Tibial nerve (tissue), 4 donors: Measurements from ENCODE around the gene BCDIN3D. TPM values are rescaled to one million over a fixed set of nuclear protein-coding genes. Genes with fewer than 3 reads are reported as not detected.
"Not testable (repeated sequence)": the region's sequence is repeated elsewhere in the genome, so short reads cannot be mapped to it uniquely, and the experiment has no call there.

Experiments used
- DNase-seq, 2 donors: peaks; one replicate each; pipeline ENCODE4 v3.0.0-alpha.2; 2019; ENCODE audit warnings: low spot score in 2 of 2
- H3K27ac ChIP-seq, 4 donors: fragments of 200-600 bp; sonication (generic) in 3 of 4; one replicate each; pipeline ENCODE4 v1.5.1; 2017 to 2019; ENCODE audit warnings: mild to moderate bottlenecking in 1 of 4
- H3K27me3 ChIP-seq, 2 donors: fragments of 200-600 bp; sonication (generic) in 1 of 2; one replicate each; pipeline versions ENCODE4 v1.5.1 to v1.6.0; 2017 to 2019
- H3K36me3 ChIP-seq, 3 donors: fragments of 200-600 bp; sonication (generic); one replicate each; pipeline ENCODE4 v1.5.1; 2018 to 2019
- H3K4me1 ChIP-seq, 4 donors: fragments of 200-600 bp; sonication (generic) in 3 of 4; one replicate each; pipeline ENCODE4 v1.5.1; 2017 to 2019
- H3K4me3 ChIP-seq, 4 donors: fragments of 200-600 bp; sonication (generic) in 3 of 4; one replicate each; pipeline ENCODE4 v1.5.1; 2017 to 2019; ENCODE audit warnings: mild to moderate bottlenecking in 1 of 4, moderate library complexity in 1 of 4
- H3K9me3 ChIP-seq, 4 donors: fragments of 200-600 bp; sonication (generic) in 3 of 4; one replicate each; pipeline ENCODE4 v1.5.1; 2017 to 2019
- EP300 ChIP-seq, 2 donors: sonication (generic); formaldehyde crosslinking; IDR thresholded peaks; one replicate each; pipeline ENCODE4 v1.6.1; 2017; ENCODE audit warnings: antibody characterized with exemption in 2 of 2, mild to moderate bottlenecking in 1 of 2
- POLR2A ChIP-seq, 2 donors: fragments of 450-650 bp; IDR thresholded peaks; one replicate each; pipeline ENCODE4 v1.6.1; 2017; ENCODE audit warnings: antibody characterized with exemption in 2 of 2, mild to moderate bottlenecking in 2 of 2, moderate library complexity in 2 of 2
- WGBS, 2 donors: methylation state at CpG; one replicate each; pipeline ENCODE4 v1.1.5; 2018; 5-methylcytosine and 5-hydroxymethylcytosine counted together
- total RNA-seq, 4 donors: library from RNA; depleted of rRNA; stranded (reverse); fragments of >200 nt; gene quantifications; one replicate each; pipeline ENCODE4 v1.1.0, GENCODE V29; 2016
- TF ChIP-seq, protein P1 (sequence below), 5 experiments: fragments of 200-600 bp in 3 of 5; fragments of 450-650 bp in 2 of 5; sonication (generic) in 3 of 5; IDR thresholded peaks; one replicate each; pipeline ENCODE4 v1.5.1; 2016 to 2019; ENCODE audit warnings: antibody characterized with exemption in 5 of 5, mild to moderate bottlenecking in 3 of 5, moderate library complexity in 2 of 5

Gene BCDIN3D
- total RNA-seq, 4 donors from 2014 or later = 1.2 to 4.2 (median 2.5) TPM

DNA sequence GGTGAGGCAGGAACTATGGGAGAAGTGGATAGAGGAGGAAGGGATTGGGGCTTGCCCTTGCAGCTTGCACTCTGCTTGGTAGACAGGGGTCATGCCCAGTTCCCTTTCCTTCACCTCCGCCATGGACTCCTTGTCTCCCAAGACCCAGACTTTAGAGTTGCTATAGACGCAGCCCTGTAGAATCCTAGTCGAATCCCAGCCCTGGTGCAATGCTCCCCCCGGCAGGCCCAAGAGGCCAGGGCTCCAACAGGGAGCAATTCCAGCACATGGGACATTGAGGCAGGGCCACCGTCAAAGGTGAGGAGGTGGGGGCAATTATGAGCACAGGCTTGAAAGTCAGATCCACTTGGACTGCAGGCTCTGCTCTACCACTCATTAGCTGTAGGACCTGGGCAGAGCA, 29.5 kb upstream of the BCDIN3D start:
- no peaks in the 10 kb centered on the region for H3K27me3 ChIP-seq
- H3K36me3 ChIP-seq = no peaks in the 10 kb centered on the region
- peaks cover 0 to 48% (median 14%) of the 10 kb centered on the region in 4 donors for H3K4me1 ChIP-seq
- peak overlapping the region in 2 of 4 donors; percentile 5 to 78 for H3K27ac ChIP-seq
- H3K9me3 ChIP-seq = no peaks in the 10 kb centered on the region
- no peak overlapping the region for H3K4me3 ChIP-seq
- no peak for DNase-seq
- WGBS, 2 donors = 89 to 95% methylated on average over 5 of the region's 5 CpGs
- TF ChIP-seq, protein P1, sequence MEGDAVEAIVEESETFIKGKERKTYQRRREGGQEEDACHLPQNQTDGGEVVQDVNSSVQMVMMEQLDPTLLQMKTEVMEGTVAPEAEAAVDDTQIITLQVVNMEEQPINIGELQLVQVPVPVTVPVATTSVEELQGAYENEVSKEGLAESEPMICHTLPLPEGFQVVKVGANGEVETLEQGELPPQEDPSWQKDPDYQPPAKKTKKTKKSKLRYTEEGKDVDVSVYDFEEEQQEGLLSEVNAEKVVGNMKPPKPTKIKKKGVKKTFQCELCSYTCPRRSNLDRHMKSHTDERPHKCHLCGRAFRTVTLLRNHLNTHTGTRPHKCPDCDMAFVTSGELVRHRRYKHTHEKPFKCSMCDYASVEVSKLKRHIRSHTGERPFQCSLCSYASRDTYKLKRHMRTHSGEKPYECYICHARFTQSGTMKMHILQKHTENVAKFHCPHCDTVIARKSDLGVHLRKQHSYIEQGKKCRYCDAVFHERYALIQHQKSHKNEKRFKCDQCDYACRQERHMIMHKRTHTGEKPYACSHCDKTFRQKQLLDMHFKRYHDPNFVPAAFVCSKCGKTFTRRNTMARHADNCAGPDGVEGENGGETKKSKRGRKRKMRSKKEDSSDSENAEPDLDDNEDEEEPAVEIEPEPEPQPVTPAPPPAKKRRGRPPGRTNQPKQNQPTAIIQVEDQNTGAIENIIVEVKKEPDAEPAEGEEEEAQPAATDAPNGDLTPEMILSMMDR (IDR thresholded peaks at IDR 0.05) = no peak
- TF ChIP-seq EP300 (IDR thresholded peaks at IDR 0.05) (no peak), POLR2A (IDR thresholded peaks at IDR 0.05) (no peak)

DNA sequence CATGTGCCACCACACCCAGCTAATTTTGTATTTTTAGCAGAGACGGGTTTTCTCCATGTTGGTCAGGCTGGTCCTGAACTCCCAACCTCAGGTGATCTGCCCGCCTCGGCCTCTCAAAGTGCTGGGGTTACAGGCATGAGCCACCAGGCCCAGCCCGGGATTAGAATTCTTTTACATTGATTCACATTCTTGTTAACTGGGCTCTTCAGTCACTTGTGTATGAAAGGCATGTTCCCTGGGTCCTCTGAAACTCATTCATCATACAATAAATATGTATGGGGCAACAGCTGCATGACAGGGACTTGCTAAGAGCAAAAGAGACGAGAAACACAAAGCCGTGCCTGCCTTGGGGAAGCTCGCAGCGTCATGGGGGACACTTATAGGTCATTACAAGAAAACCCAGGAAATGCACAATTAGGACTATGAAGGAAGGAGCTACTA, 28.9 kb upstream of the BCDIN3D start:
- H3K4me1 ChIP-seq = peaks cover 0 to 54% (median 17%) of the 10 kb centered on the region in 4 donors
- DNase-seq, H3K9me3 ChIP-seq, H3K4me3 ChIP-seq, H3K27me3 ChIP-seq, H3K36me3 ChIP-seq: not testable (repeated sequence)
- WGBS, 2 donors = 87 to 88% methylated on average over 8 of the region's 8 CpGs
- peak overlapping the region in 2 of 4 donors; percentile 5 to 78 for H3K27ac ChIP-seq

DNA sequence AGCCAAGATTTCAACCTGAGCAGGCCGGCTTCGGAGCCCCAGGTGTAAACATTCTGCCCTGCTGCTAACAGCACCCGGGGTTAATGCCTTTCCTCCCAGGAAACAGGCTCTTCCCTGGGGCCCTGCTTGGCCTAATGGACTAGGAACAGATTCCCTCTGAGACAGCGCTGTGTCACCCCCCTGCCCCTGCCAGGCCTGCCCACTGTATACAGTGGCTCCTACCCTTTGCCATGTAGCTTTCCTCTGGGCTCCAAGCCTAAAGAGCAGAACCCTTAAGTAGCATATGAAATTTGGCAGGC, 28.3 kb upstream of the BCDIN3D start:
- no peak for DNase-seq
- H3K27ac ChIP-seq = peak overlapping the region in 1 of 4 donors; percentile 78

DNA sequence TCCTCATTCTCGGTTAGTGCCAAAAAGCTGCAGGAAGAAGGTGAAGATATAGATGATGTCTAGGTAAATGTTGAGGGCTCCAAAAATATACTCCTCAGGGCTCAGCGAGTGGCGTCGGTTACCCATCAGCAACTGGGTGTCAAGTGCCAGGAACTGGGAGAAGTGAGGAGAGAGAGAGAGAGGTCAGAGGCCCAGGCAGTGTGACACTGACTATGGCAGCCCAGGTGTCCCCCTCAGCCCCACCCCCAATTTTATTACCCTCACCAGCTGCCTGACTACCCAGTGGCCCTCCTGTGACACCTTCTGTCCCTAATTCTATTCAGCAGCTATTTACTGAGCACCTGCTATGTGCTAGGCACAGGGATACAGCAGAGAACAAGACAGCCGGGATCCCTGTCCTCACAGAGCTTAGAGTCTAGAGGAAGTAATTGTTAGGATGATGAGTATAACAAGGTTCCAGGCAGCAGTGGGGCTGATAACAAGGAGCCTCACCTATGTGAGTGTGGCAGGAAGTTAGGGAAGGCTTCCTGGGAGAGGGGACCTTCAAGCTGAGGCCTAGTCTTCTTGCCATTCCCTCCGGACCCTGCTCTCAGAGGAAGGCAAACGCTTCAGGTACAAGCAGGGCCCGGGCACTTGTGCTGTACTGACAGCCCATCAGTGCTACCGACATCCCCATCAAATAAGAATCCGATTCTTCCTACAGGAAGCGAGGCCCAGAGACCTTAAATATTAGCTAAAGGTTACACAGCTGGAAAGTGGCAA, 27.8 kb upstream of the BCDIN3D start:
- H3K4me1 ChIP-seq = peaks cover 0 to 54% (median 17%) of the 10 kb centered on the region in 4 donors
- peak overlapping the region in 1 of 4 donors; percentile 78 for H3K27ac ChIP-seq
- no peaks in the 10 kb centered on the region for H3K36me3 ChIP-seq
- 95 to 98% methylated on average over 11 of the region's 11 CpGs for WGBS, 2 donors
- TF ChIP-seq, protein P1 (IDR thresholded peaks at IDR 0.05) = no peak
- TF ChIP-seq POLR2A (IDR thresholded peaks at IDR 0.05) (no peak), EP300 (IDR thresholded peaks at IDR 0.05) (no peak)
- DNase-seq = no peak
- H3K27me3 ChIP-seq = no peaks in the 10 kb centered on the region
- H3K4me3 ChIP-seq = no peak overlapping the region
- H3K9me3 ChIP-seq = no peaks in the 10 kb centered on the region

More for the DNA sequence above, 28.3 kb upstream of the BCDIN3D start:
- Histone ChIP-seq H3K36me3 (no peaks in the 10 kb centered on the region), H3K4me1 (peaks cover 0 to 54% (median 17%) of the 10 kb centered on the region in 4 donors), H3K9me3 (no peaks in the 10 kb centered on the region), H3K27me3 (no peaks in the 10 kb centered on the region), H3K4me3 (no peak overlapping the region)
- TF ChIP-seq, protein P1 (IDR thresholded peaks at IDR 0.05) = no peak
- no peak for TF ChIP-seq POLR2A (IDR thresholded peaks at IDR 0.05)
- WGBS, 2 donors = 79 to 85% methylated on average over 4 of the region's 4 CpGs

DNA sequence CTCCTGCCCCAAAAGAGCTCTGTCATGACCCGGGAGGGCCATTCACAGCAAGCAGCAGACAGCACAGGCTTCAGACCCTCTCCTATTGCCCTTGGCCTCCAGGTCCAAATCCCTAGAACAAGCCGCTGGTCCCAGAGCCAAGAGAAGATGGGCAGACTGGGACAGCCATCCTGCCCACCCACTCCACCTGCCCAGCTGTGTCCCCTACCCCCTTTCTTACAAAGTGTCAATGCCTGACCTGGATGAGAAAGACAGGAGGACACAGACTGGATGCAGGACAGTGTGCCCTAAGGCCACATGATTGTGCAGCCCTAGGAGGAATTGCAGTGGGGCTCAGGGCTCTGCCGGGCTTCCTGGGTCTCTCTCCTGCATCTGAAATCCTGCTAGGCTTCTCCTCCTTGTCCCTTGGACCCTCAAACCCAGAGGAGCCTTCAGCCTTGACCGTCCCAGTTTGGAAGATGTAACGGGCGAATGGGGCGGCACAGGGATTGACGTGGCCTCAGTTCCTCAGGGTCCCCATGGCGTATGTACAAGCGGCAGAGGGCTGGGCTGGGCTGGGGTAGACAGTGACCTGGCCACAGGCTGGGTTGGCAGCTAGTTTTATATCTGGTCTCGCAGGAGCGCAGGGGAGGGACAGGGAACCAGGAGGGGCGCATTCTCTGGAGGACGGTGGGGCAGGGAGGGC, 27.1 kb upstream of the BCDIN3D start:
- H3K4me3 ChIP-seq = no peak overlapping the region
- no peaks in the 10 kb centered on the region for H3K9me3 ChIP-seq
- H3K4me1 ChIP-seq = peaks cover 0 to 54% (median 17%) of the 10 kb centered on the region in 4 donors
- 87 to 88% methylated on average over 13 of the region's 14 CpGs for WGBS, 2 donors
- H3K36me3 ChIP-seq = no peaks in the 10 kb centered on the region
- no peak for DNase-seq
- TF ChIP-seq POLR2A (IDR thresholded peaks at IDR 0.05) = no peak
- no peak for TF ChIP-seq EP300 (IDR thresholded peaks at IDR 0.05)
- TF ChIP-seq, protein P1 (IDR thresholded peaks at IDR 0.05) = no peak
- H3K27ac ChIP-seq = peak overlapping the region in 2 of 4 donors; percentile 22 to 62
- H3K27me3 ChIP-seq = no peaks in the 10 kb centered on the region
